Progenitor cell of endocrine pancreas (in vitro differentiated cells): ENCODE results near the gene S1PR5. TPM values are rescaled to one million over a fixed set of nuclear protein-coding genes. Genes with fewer than 3 reads are reported as not detected.
A peak's percentile ranks its signal among the peaks of the same experiment; 100 is the strongest.

Source experiments
- DNase-seq: peaks from one replicate; pipeline ENCODE4 v3.0.0; 2021; ENCODE audit warnings: low spot score; ENCODE audit not compliant: unreplicated experiment
- H3K27ac Mint-ChIP-seq: 2 replicates; pipeline ENCODE4 v1.8.0; 2021; ENCODE audit warnings: mild to moderate bottlenecking, moderate library complexity, mixed read lengths
- H3K27me3 Mint-ChIP-seq: 2 replicates; pipeline ENCODE4 v1.8.0; 2021; ENCODE audit warnings: mixed read lengths
- H3K36me3 Mint-ChIP-seq: 2 replicates; pipeline ENCODE4 v1.8.0; 2022; ENCODE audit warnings: mixed read lengths; ENCODE audit not compliant: insufficient read depth
- H3K4me1 Mint-ChIP-seq: 2 replicates; pipeline ENCODE4 v1.8.0; 2021; ENCODE audit warnings: low read depth, mixed read lengths
- H3K4me3 Mint-ChIP-seq: 2 replicates; pipeline ENCODE4 v1.8.0; 2021; ENCODE audit warnings: low read depth, mild to moderate bottlenecking, moderate library complexity, mixed read lengths
- H3K9me3 Mint-ChIP-seq: 2 replicates; pipeline ENCODE4 v1.8.0; 2021; ENCODE audit warnings: low read depth, mixed read lengths
- CTCF ChIP-seq: fragments of 200-600 bp; sonication (generic); IDR thresholded peaks from one replicate; pipeline ENCODE4 v1.5.0; 2021; ENCODE audit warnings: antibody characterized with exemption, mild to moderate bottlenecking; ENCODE audit not compliant: unreplicated experiment
- long read RNA-seq: library from polyadenylated mRNA; unstranded; transcript quantifications from one replicate; pipeline ENCODE4 v2.0.0, GENCODE V29; 2020
- total RNA-seq: library from RNA; stranded (reverse); gene quantifications from 2 replicates; pipeline ENCODE4 v1.2.1, GENCODE V29; 2021

The S1PR5 gene
- not detected in 2 replicates for total RNA-seq
- long read RNA-seq, result 0 reads

GRCh38 chr19:10517361-10517759 is at the start of gene S1PR5:
Gene S1PR5 (minus strand): TSS chr19:10517447. CDS start chr19:10515011, 2,436 bp downstream.
- peak within 1 kb of the TSS; percentile 67 for H3K4me3 Mint-ChIP-seq
- no peak within 1 kb of the TSS for H3K27ac Mint-ChIP-seq
- H3K9me3 Mint-ChIP-seq, result no peaks in the 10 kb centered on the region
- no peak for TF ChIP-seq CTCF
- H3K4me1 Mint-ChIP-seq, result peaks cover 8% of the 10 kb centered on the region
- H3K27me3 Mint-ChIP-seq, result peaks cover 56% of the 10 kb centered on the region
- H3K36me3 Mint-ChIP-seq, result no peaks in the 10 kb centered on the region
- peak; percentile 18 for DNase-seq

- TF ChIP-seq CTCF, result no peak
- Mint-ChIP-seq H3K4me1 (peaks cover 26% of the 10 kb centered on the region), H3K27me3 (peaks cover 9% of the 10 kb centered on the region), H3K27ac (peak overlapping the region; percentile 49), H3K9me3 (no peaks in the 10 kb centered on the region), H3K36me3 (no peaks in the 10 kb centered on the region), H3K4me3 (peak overlapping the region; percentile 93)
- no peak for DNase-seq
Measured at GRCh38 chr19:10566658-10567410, 49.6 kb upstream of the S1PR5 start.

GRCh38 chr19:10566408-10566657 is 49.1 kb upstream of the S1PR5 start:
- TF ChIP-seq CTCF, result no peak
- Mint-ChIP-seq H3K27ac (peak overlapping the region; percentile 49), H3K27me3 (peaks cover 9% of the 10 kb centered on the region), H3K9me3 (no peaks in the 10 kb centered on the region), H3K4me1 (peaks cover 26% of the 10 kb centered on the region), H3K36me3 (no peaks in the 10 kb centered on the region), H3K4me3 (peak overlapping the region; percentile 93)
- DNase-seq, result no peak

GRCh38 chr19:10565567-10566407 is 48.5 kb upstream of the S1PR5 start, which contains the start of gene KRI1:
Gene KRI1 (minus strand): TSS chr19:10566010. CDS start chr19:10565999, 11 bp downstream.
- peak within 1 kb of the TSS; percentile 93 for H3K4me3 Mint-ChIP-seq
- no peaks in the 10 kb centered on the region for H3K9me3 Mint-ChIP-seq
- H3K36me3 Mint-ChIP-seq, result no peaks in the 10 kb centered on the region
- peaks cover 26% of the 10 kb centered on the region for H3K4me1 Mint-ChIP-seq
- peak; percentile 57 for TF ChIP-seq CTCF
- peak within 1 kb of the TSS; percentile 95 for H3K27ac Mint-ChIP-seq
- peak; percentile 97 for DNase-seq
- H3K27me3 Mint-ChIP-seq, result peaks cover 9% of the 10 kb centered on the region

- H3K4me1 Mint-ChIP-seq, result peaks cover 26% of the 10 kb centered on the region
- peak overlapping the region; percentile 93 for H3K4me3 Mint-ChIP-seq
- peak; percentile 34 for DNase-seq
- H3K27ac Mint-ChIP-seq, result peak overlapping the region; percentile 95
- TF ChIP-seq CTCF, result no peak
- H3K9me3 Mint-ChIP-seq, result no peaks in the 10 kb centered on the region
- H3K27me3 Mint-ChIP-seq, result peaks cover 9% of the 10 kb centered on the region
- peaks cover 1% of the 10 kb centered on the region for H3K36me3 Mint-ChIP-seq
Measured at GRCh38 chr19:10565028-10565566, 47.9 kb upstream of the S1PR5 start.
